HepG2 (cell line): ENCODE data around the gene XPR1. TPM values are rescaled to one million over a fixed set of nuclear protein-coding genes. Genes with fewer than 3 reads are reported as not detected.

Experiments used
- ATAC-seq: fragments of 200-7000 bp; cut with Tn5 transposase; 3 replicates; pipeline ENCODE4 v1.9.1; 2020; ENCODE audit warnings: mild to moderate bottlenecking, moderate library complexity
- BruUV-seq: library from RNA; stranded (reverse); fragments of 400-500 nt; replicated peaks from 2 replicates; lab custom pipeline; 2021; lab: Mats Ljungman, UMichigan
- CTCF ChIA-PET: fragments of 300-600 bp; formaldehyde crosslinking; extraction: SDS; loops from one replicate; lab custom pipeline; 2021; ENCODE audit warnings: low total read pairs, inconsistent platforms, low intra/inter-chr PET ratio; lab: Yijun Ruan, JAX
- POLR2A ChIA-PET: fragments of 350-600 bp; sonication (Branson Sonifier 250); formaldehyde crosslinking; loops from one replicate; lab custom pipeline; 2020; ENCODE audit warnings: antibody characterized with exemption, inconsistent platforms; lab: Yijun Ruan, JAX
- DNase-seq: peaks from one replicate; pipeline ENCODE4 v3.0.0-alpha.2; 2015; ENCODE audit warnings: low spot score
- FAIRE-seq: peaks from 3 replicates; lab custom pipeline; 2011; peaks lifted over from hg19 to GRCh38; lab: Jason Lieb, UNC
- H2AFZ ChIP-seq: one replicate; pipeline ENCODE4 v1.6.1; 2011; ENCODE audit warnings: low read length, inconsistent platforms
- H3K27ac ChIP-seq: fragments of 300-600 bp; 3 replicates; pipeline ENCODE4 v1.8.0; 2011; ENCODE audit warnings: mixed run types, mild to moderate bottlenecking, mixed read lengths, low read length, inconsistent platforms; ENCODE audit not compliant: insufficient read depth; ENCODE audit errors: extremely low read length
- H3K27me3 ChIP-seq, 2 experiments: fragments of 200-600 bp in 1 of 2; 2 replicates in 1 of 2; 3 replicates in 1 of 2; pipeline versions ENCODE4 v1.6.0 to v1.8.0; 2011; ENCODE audit warnings: low read length in 2 of 2, mild to moderate bottlenecking in 2 of 2, moderate library complexity in 2 of 2, inconsistent platforms in 1 of 2; ENCODE audit not compliant: insufficient read depth in 2 of 2, control insufficient read depth in 1 of 2
- H3K36me3 ChIP-seq, 2 experiments: fragments of 200-600 bp in 1 of 2; replicated peaks in 1 of 2; 2 replicates in 1 of 2; 3 replicates in 1 of 2; pipeline versions ENCODE4 v1.5.1 to v1.8.0; 2011; ENCODE audit warnings: low read length in 2 of 2, inconsistent platforms in 1 of 2; ENCODE audit not compliant: insufficient read depth in 2 of 2, control insufficient read depth in 1 of 2
- H3K4me1 ChIP-seq: 2 replicates; pipeline ENCODE4 v1.5.1; 2012; ENCODE audit warnings: low read length, inconsistent platforms; ENCODE audit not compliant: insufficient read depth
- H3K4me2 ChIP-seq: 2 replicates; pipeline ENCODE4 v1.6.0; 2011; ENCODE audit warnings: low read depth, low read length, inconsistent platforms
- H3K4me3 ChIP-seq, 3 experiments: fragments of 200-600 bp in 1 of 3; sonication (generic), shearing (Covaris generic) in 1 of 3; replicated peaks in 1 of 3; 2 replicates each; pipeline ENCODE4 v1.5.1; 2011 to 2016; ENCODE audit warnings: low read length in 3 of 3, inconsistent platforms in 2 of 3, low read depth in 2 of 3, mild to moderate bottlenecking in 2 of 3, control low read depth in 1 of 3, mixed read lengths in 1 of 3; ENCODE audit not compliant: insufficient read depth in 1 of 3
- H3K79me2 ChIP-seq: one replicate; pipeline ENCODE4 v1.6.1; 2011; ENCODE audit warnings: low read length, inconsistent platforms; ENCODE audit not compliant: insufficient read depth
- H3K9ac ChIP-seq: 2 replicates; pipeline ENCODE4 v1.6.0; 2011; ENCODE audit warnings: mild to moderate bottlenecking, low read depth, low read length, inconsistent platforms; ENCODE audit not compliant: insufficient read depth
- H3K9me3 ChIP-seq: 2 replicates; pipeline ENCODE4 v1.5.1; 2012; ENCODE audit warnings: mild to moderate bottlenecking, low read length
- H4K20me1 ChIP-seq: 2 replicates; pipeline ENCODE4 v1.6.0; 2011; ENCODE audit warnings: inconsistent platforms, mild to moderate bottlenecking, low read length, moderate library complexity; ENCODE audit not compliant: insufficient read depth
- GPN1 ChIP-seq: sonication (generic); formaldehyde crosslinking; IDR thresholded peaks from 2 replicates; pipeline ENCODE4 v1.5.1; 2020; ENCODE audit warnings: missing genetic modification reagents, borderline replicate concordance
- HNRNPUL1 ChIP-seq: fragments of 200-400 bp; formaldehyde crosslinking; IDR thresholded peaks from 2 replicates; pipeline ENCODE4 v1.6.1; 2017; ENCODE audit warnings: low read depth, mild to moderate bottlenecking, low read length, moderate library complexity
- RARG ChIP-seq: sonication (generic); formaldehyde crosslinking; IDR thresholded peaks from 2 replicates; pipeline ENCODE4 v1.4.0; 2020; ENCODE audit warnings: low read depth, mild to moderate bottlenecking, missing genetic modification reagents
- WGBS: methylation state at CpG from one replicate; pipeline ENCODE4 v1.1.6; 2017; ENCODE audit warnings: low lambda C conversion rate; 5-methylcytosine and 5-hydroxymethylcytosine counted together
- in situ Hi-C: cut with HindIII; loops from 2 replicates; pipeline ENCODE4 v1.10.0; 2017; ENCODE audit warnings: low pct_unique_long_range_greater_than_20kb; ENCODE audit not compliant: extremely low pct_ligation_motif_present
- intact Hi-C: fragments of 100-400 bp; cut with micrococcal nuclease; formaldehyde crosslinking; loops from one replicate; pipeline ENCODE4 v1.10.0; 2022; ENCODE audit not compliant: unreplicated experiment
- polyA plus RNA-seq, 8 experiments: library from polyadenylated mRNA; depleted of rRNA in 3 of 8; stranded (reverse) in 7 of 8; unstranded in 1 of 8; fragments of >200 nt; fragmentation: Illumina TruSeq in 4 of 8; extraction: Trizol in 4 of 8; gene quantifications; 2 replicates each; pipeline versions ENCODE4 v1.2.1 to v1.2.3, GENCODE V29; 2011 to 2016; ENCODE audit warnings: low read depth in 4 of 8, missing spikeins in 1 of 8, mixed read lengths in 1 of 8; ENCODE audit not compliant: insufficient read depth in 1 of 8
- total RNA-seq, 5 experiments: library from RNA; depleted of rRNA; stranded (reverse); fragments of >200 nt; fragmentation: Illumina TruSeq; extraction: Trizol; gene quantifications; 2 replicates each; pipeline ENCODE4 v1.2.3, GENCODE V29; 2016; ENCODE audit warnings: low read depth in 1 of 5
- TF ChIP-seq, protein P1 (sequence below): sonication (generic); formaldehyde crosslinking; IDR thresholded peaks from 2 replicates; pipeline ENCODE4 v1.4.0; 2020; ENCODE audit warnings: mild to moderate bottlenecking, missing genetic modification reagents

The XPR1 gene
- total and polyA plus RNA-seq, 2 of the 13 experiments (the other 11 are each of a cell fraction or from before 2014, with no cell fraction given) = 22.3 to 23.6 TPM

DNA sequence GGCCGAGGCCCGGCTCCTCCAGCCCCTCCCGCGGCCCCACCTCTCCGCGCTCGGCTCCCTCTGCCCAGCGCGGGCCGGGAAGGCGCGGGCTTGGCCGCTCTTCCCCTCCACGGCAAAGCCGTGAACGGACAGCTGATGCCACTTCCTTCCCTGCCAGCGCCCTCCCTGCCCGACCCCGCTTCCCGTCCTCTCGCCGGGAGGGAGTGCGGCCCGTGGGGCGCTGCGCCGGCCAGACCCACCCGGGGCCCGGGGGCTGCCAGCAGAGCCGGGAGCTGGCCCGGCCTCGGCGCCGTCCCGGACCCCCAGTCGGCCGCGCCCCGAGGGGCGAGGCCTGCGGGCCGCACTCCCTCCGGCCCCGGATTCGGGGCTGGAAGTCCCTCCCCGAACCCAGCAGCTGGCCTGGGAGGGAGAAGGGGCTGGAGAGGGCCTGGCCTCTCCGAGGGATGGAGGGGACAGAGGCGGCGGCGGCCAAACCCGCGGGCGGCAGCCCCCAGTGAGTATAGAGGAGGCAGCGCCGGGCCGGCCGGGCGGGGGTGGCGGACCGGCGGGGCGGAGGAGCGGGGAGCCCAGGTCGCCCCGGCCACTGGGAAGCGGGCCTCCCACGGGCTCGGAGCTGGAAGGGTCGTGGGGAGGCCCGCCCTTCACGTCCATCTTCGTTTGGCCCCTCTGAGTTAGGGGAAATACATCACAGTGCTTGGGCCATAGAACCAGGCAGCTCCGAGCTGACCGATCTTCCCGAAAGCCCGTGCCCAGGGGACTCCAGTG is 281.2 kb downstream of the XPR1 start, which contains the start of gene KIAA1614:
Gene KIAA1614 (plus strand): TSS at position 97 of the 765 bp plus-strand sequence. CDS start 347 bp downstream, at position 444.
- in situ Hi-C loops (no loop called here), intact Hi-C loops (no loop called here)
- peak within 1 kb of the TSS; percentile 49 for H3K4me2 ChIP-seq
- no peak within 1 kb of the TSS for H3K27ac ChIP-seq
- peaks cover 0 to 25% of the 10 kb centered on the region in 2 experiments; a peak in 3 of 5 replicates for H3K27me3 ChIP-seq
- 83% methylated on average over 28 of the region's 76 CpGs for WGBS
- no peak for DNase-seq
- FAIRE-seq = no peak
- no peak for ATAC-seq
- H3K4me1 ChIP-seq = peaks cover 19% of the 10 kb centered on the region
- H3K9me3 ChIP-seq = no peaks in the 10 kb centered on the region
- H2AFZ ChIP-seq = no peak within 1 kb of the TSS
- no TSS peak for BruUV-seq
- H3K9ac ChIP-seq = no peak within 1 kb of the TSS
- POLR2A ChIA-PET = no interaction called here
- no peaks in the 10 kb centered on the region for H4K20me1 ChIP-seq
- no peaks in the 10 kb centered on the region for H3K36me3 ChIP-seq
- H3K4me3 ChIP-seq = peak within 1 kb of the TSS in 2 of 3 experiments; percentile 24 to 52; a peak in 2 of 6 replicates
- CTCF ChIA-PET = no interaction called here
- H3K79me2 ChIP-seq = no peaks in the 10 kb centered on the region
- TF ChIP-seq RARG (no peak), GPN1 (no peak), HNRNPUL1 (no peak)
- TF ChIP-seq, protein P1, sequence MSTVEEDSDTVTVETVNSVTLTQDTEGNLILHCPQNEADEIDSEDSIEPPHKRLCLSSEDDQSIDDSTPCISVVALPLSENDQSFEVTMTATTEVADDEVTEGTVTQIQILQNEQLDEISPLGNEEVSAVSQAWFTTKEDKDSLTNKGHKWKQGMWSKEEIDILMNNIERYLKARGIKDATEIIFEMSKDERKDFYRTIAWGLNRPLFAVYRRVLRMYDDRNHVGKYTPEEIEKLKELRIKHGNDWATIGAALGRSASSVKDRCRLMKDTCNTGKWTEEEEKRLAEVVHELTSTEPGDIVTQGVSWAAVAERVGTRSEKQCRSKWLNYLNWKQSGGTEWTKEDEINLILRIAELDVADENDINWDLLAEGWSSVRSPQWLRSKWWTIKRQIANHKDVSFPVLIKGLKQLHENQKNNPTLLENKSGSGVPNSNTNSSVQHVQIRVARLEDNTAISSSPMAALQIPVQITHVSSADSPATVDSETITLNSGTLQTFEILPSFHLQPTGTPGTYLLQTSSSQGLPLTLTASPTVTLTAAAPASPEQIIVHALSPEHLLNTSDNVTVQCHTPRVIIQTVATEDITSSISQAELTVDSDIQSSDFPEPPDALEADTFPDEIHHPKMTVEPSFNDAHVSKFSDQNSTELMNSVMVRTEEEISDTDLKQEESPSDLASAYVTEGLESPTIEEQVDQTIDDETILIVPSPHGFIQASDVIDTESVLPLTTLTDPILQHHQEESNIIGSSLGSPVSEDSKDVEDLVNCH = no peak
